ENCODE results near the gene MPL. TPM values are rescaled to one million over a fixed set of nuclear protein-coding genes. Genes with fewer than 3 reads are reported as not detected.
"Not testable (repeated sequence)": the region's sequence is repeated elsewhere in the genome, so short reads cannot be mapped to it uniquely, and the experiment has no call there.

The MPL gene
- total RNA-seq, 1 experiment from 2014 or later, result not detected

GRCh38 chr1:43386676-43387075, 49.1 kb downstream of the MPL start:
- no peak for DNase-seq (ENCODE audit: low read depth, low spot score)
- in situ Hi-C loops (cut with HindIII; ENCODE audit: low pct_unique_long_range_greater_than_20kb, low sequenced_read_pairs), result no loop called here

- no peak for DNase-seq (ENCODE audit: low read depth, low spot score)
- in situ Hi-C loops (cut with HindIII; ENCODE audit: low pct_unique_long_range_greater_than_20kb, low sequenced_read_pairs), result no loop called here
Measured at GRCh38 chr1:43387976-43388599, 50.5 kb downstream of the MPL start.

- DNase-seq (ENCODE audit: low read depth, low spot score), result no peak
- in situ Hi-C loops (cut with HindIII; ENCODE audit: low pct_unique_long_range_greater_than_20kb, low sequenced_read_pairs), result no loop called here
Measured at GRCh38 chr1:43388613-43389012, 51.0 kb downstream of the MPL start.

GRCh38 chr1:43389326-43390313, 52.0 kb downstream of the MPL start, which contains the start of the genes MED8 and SZT2:
Gene MED8 (minus strand): TSS chr1:43389800. CDS start chr1:43389764, 36 bp downstream.
Gene SZT2 (plus strand): TSS chr1:43389899. CDS start chr1:43389969, 70 bp downstream.
- in situ Hi-C loops (cut with HindIII; ENCODE audit: low pct_unique_long_range_greater_than_20kb, low sequenced_read_pairs), result no loop called here

GRCh38 chr1:43392702-43393101, 55.1 kb downstream of the MPL start:
- DNase-seq (ENCODE audit: low read depth, low spot score), result no peak
- in situ Hi-C loops (cut with HindIII; ENCODE audit: low pct_unique_long_range_greater_than_20kb, low sequenced_read_pairs), result no loop called here

More at GRCh38 chr1:43389326-43390313, 52.0 kb downstream of the MPL start, which contains the start of the genes MED8 and SZT2:
- peak; percentile 92 for DNase-seq (ENCODE audit: low read depth, low spot score)

- in situ Hi-C loops (cut with HindIII; ENCODE audit: low pct_unique_long_range_greater_than_20kb, low sequenced_read_pairs), result no loop called here
- DNase-seq (ENCODE audit: low read depth, low spot score), result no peak
Measured at GRCh38 chr1:43395523-43395922, 57.9 kb downstream of the MPL start.

GRCh38 chr1:43396059-43396458, 58.4 kb downstream of the MPL start:
- in situ Hi-C loops (cut with HindIII; ENCODE audit: low pct_unique_long_range_greater_than_20kb, low sequenced_read_pairs), result no loop called here
- DNase-seq (ENCODE audit: low read depth, low spot score), result no peak

GRCh38 chr1:43398227-43398626, 60.6 kb downstream of the MPL start:
- in situ Hi-C loops (cut with HindIII; ENCODE audit: low pct_unique_long_range_greater_than_20kb, low sequenced_read_pairs), result no loop called here

GRCh38 chr1:43400441-43400840, 62.8 kb downstream of the MPL start:
- in situ Hi-C loops (cut with HindIII; ENCODE audit: low pct_unique_long_range_greater_than_20kb, low sequenced_read_pairs), result not testable (repeated sequence)

More at GRCh38 chr1:43398227-43398626, 60.6 kb downstream of the MPL start:
- DNase-seq (ENCODE audit: low read depth, low spot score), result no peak

GRCh38 chr1:43402089-43402865, 64.7 kb downstream of the MPL start:
- in situ Hi-C loops (cut with HindIII; ENCODE audit: low pct_unique_long_range_greater_than_20kb, low sequenced_read_pairs), result no loop called here
- DNase-seq (ENCODE audit: low read depth, low spot score), result no peak

More at GRCh38 chr1:43400441-43400840, 62.8 kb downstream of the MPL start:
- DNase-seq (ENCODE audit: low read depth, low spot score), result not testable (repeated sequence)

Other genes starting within 250 kb of the MPL start
- gene EBNA1BP2, start 165.5 kb upstream of the MPL start, total RNA-seq (2014; rRNA removed; shearing (Covaris generic)), result 146 and 172 TPM in 2 replicates
- gene CFAP57, start 165.5 kb upstream of the MPL start, total RNA-seq (2014; rRNA removed; shearing (Covaris generic)), result not detected in 2 replicates
- not detected in 2 replicates for gene TMEM125, start 67.8 kb upstream of the MPL start, total RNA-seq (2014; rRNA removed; shearing (Covaris generic))
- gene C1orf210, start 52.2 kb upstream of the MPL start, total RNA-seq (2014; rRNA removed; shearing (Covaris generic)), result not detected in 2 replicates
- gene TIE1, start 36.8 kb upstream of the MPL start, total RNA-seq (2014; rRNA removed; shearing (Covaris generic)), result 0.08 TPM in 1 of 2 replicates, not detected in the other
- 46.6 and 51.2 TPM in 2 replicates for gene CDC20, start 21.2 kb downstream of the MPL start, total RNA-seq (2014; rRNA removed; shearing (Covaris generic))
- 69.4 and 78.3 TPM in 2 replicates for gene ELOVL1, start 30.2 kb downstream of the MPL start, total RNA-seq (2014; rRNA removed; shearing (Covaris generic))
- gene MED8, start 52.0 kb downstream of the MPL start, total RNA-seq (2014; rRNA removed; shearing (Covaris generic)), result 41.3 and 46.9 TPM in 2 replicates
- gene SZT2, start 52.1 kb downstream of the MPL start, total RNA-seq (2014; rRNA removed; shearing (Covaris generic)), result 7.1 and 10.5 TPM in 2 replicates
- gene HYI, start 116.1 kb downstream of the MPL start, total RNA-seq (2014; rRNA removed; shearing (Covaris generic)), result 0.74 and 2.5 TPM in 2 replicates
- gene PTPRF, start 193.1 kb downstream of the MPL start, total RNA-seq (2014; rRNA removed; shearing (Covaris generic)), result 6.3 and 8.7 TPM in 2 replicates

Measured in SK-MEL-5 (cell line).